Fibroblast of lung (primary cell): ENCODE data around the gene CFAP97D2.

Source experiments
- EZH2 ChIP-seq: IDR thresholded peaks from 2 replicates; pipeline ENCODE4 v1.5.1; 2012; ENCODE audit warnings: low read length, control low read depth, mild to moderate bottlenecking; ENCODE audit errors: missing control alignments
- TF ChIP-seq, protein P1 (sequence below), 2 donors: IDR thresholded peaks in 1 of 2; conservative IDR thresholded peaks in 1 of 2; 1 replicate in 1 of 2; 2 replicates in 1 of 2; pipeline ENCODE4 v1.5.1; 2011 to 2012; ENCODE audit warnings: low read length in 2 of 2, control low read depth in 1 of 2, inconsistent platforms in 1 of 2, low read depth in 1 of 2, mild to moderate bottlenecking in 1 of 2

GRCh38 chr13:114155320-114155719, 23.7 kb upstream of the CFAP97D2 start:
- TF ChIP-seq, protein P1, sequence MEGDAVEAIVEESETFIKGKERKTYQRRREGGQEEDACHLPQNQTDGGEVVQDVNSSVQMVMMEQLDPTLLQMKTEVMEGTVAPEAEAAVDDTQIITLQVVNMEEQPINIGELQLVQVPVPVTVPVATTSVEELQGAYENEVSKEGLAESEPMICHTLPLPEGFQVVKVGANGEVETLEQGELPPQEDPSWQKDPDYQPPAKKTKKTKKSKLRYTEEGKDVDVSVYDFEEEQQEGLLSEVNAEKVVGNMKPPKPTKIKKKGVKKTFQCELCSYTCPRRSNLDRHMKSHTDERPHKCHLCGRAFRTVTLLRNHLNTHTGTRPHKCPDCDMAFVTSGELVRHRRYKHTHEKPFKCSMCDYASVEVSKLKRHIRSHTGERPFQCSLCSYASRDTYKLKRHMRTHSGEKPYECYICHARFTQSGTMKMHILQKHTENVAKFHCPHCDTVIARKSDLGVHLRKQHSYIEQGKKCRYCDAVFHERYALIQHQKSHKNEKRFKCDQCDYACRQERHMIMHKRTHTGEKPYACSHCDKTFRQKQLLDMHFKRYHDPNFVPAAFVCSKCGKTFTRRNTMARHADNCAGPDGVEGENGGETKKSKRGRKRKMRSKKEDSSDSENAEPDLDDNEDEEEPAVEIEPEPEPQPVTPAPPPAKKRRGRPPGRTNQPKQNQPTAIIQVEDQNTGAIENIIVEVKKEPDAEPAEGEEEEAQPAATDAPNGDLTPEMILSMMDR (conservative IDR thresholded peaks at IDR 0.05 in 1 of 2, IDR thresholded peaks at IDR 0.05 in 1 of 2; ENCODE audit: low read depth in 1 of 2, low read length in 2 of 2), result no peak
- TF ChIP-seq EZH2, result no peak
